ENCODE measurements around the gene JAG1. TPM values are rescaled to one million over a fixed set of nuclear protein-coding genes. Genes with fewer than 3 reads are reported as not detected.
A peak's percentile ranks its signal among the peaks of the same experiment; 100 is the strongest.

Gene JAG1
- polyA plus RNA-seq (2013, experiment 1 of 2; ENCODE audit: insufficient read length) = 214 TPM
- 217 TPM for polyA plus RNA-seq (2013, experiment 2 of 2; ENCODE audit: insufficient read length)

- DNase-seq = peak; percentile 99
These were observed at the start of gene JAG1 for GRCh38 chr20:10673842-10674683. Gene JAG1 (minus strand): TSS chr20:10673999. CDS start chr20:10673530, 469 bp downstream.

- DNase-seq = no peak
These were observed 48.2 kb upstream of the JAG1 start for GRCh38 chr20:10721976-10722375.

GRCh38 chr20:10721137-10721896, 47.5 kb upstream of the JAG1 start:
- DNase-seq = peak; percentile 35

GRCh38 chr20:10720565-10720964, 46.8 kb upstream of the JAG1 start:
- no peak for DNase-seq

- DNase-seq = peak; percentile 25
These were observed 46.1 kb upstream of the JAG1 start for GRCh38 chr20:10719740-10720385.

GRCh38 chr20:10718661-10719060, 44.9 kb upstream of the JAG1 start:
- DNase-seq = no peak

- peak; percentile 87 for DNase-seq
These were observed 43.1 kb upstream of the JAG1 start for GRCh38 chr20:10716855-10717254.

GRCh38 chr20:10715035-10715434, 41.2 kb upstream of the JAG1 start:
- DNase-seq = peak; percentile 74

GRCh38 chr20:10714236-10714975, 40.6 kb upstream of the JAG1 start:
- DNase-seq = no peak

GRCh38 chr20:10713161-10713560, 39.4 kb upstream of the JAG1 start:
- DNase-seq = no peak

- no peak for DNase-seq
These were observed 38.2 kb upstream of the JAG1 start for GRCh38 chr20:10711903-10712451.

- DNase-seq = no peak
These were observed 37.4 kb upstream of the JAG1 start for GRCh38 chr20:10710991-10711775.

- no peak for DNase-seq
These were observed 36.1 kb upstream of the JAG1 start for GRCh38 chr20:10709916-10710315.

- DNase-seq = peak; percentile 80
These were observed 34.8 kb upstream of the JAG1 start for GRCh38 chr20:10708351-10709185.

- no peak for DNase-seq
These were observed 34.0 kb upstream of the JAG1 start for GRCh38 chr20:10707791-10708190.

GRCh38 chr20:10707068-10707467, 33.3 kb upstream of the JAG1 start:
- DNase-seq = no peak

- DNase-seq = no peak
These were observed 32.6 kb upstream of the JAG1 start for GRCh38 chr20:10706460-10706811.

- DNase-seq = no peak
These were observed 32.1 kb upstream of the JAG1 start for GRCh38 chr20:10705801-10706459.

- no peak for DNase-seq
These were observed 27.8 kb upstream of the JAG1 start for GRCh38 chr20:10701607-10702006.

GRCh38 chr20:10699941-10700340, 26.1 kb upstream of the JAG1 start:
- no peak for DNase-seq
